HepG2 (cell line): Measurements from ENCODE around the gene SEMA7A. TPM values are rescaled to one million over a fixed set of nuclear protein-coding genes. Genes with fewer than 3 reads are reported as not detected.

ENCODE experiments used
- CEBPG ChIP-seq: IDR thresholded peaks from 2 replicates; pipeline ENCODE4 v1.6.1; 2016
- ESRRA ChIP-seq: sonication (generic); formaldehyde crosslinking; IDR thresholded peaks from 2 replicates; pipeline ENCODE4 v1.5.1; 2020; ENCODE audit warnings: mild to moderate bottlenecking, low read depth, missing genetic modification reagents
- HNF1A ChIP-seq, 2 experiments: sonication (generic) in 1 of 2; formaldehyde crosslinking in 1 of 2; IDR thresholded peaks; 2 replicates each; pipeline versions ENCODE4 v1.4.0 to v1.6.1; 2016 to 2020; ENCODE audit warnings: borderline replicate concordance in 1 of 2, low read depth in 1 of 2, mild to moderate bottlenecking in 1 of 2, missing genetic modification reagents in 1 of 2
- KLF15 ChIP-seq: sonication (generic); formaldehyde crosslinking; IDR thresholded peaks from 2 replicates; pipeline ENCODE4 v1.8.1; 2023; ENCODE audit warnings: borderline replicate concordance, mild to moderate bottlenecking, inconsistent platforms, missing genetic modification reagents, mixed read lengths
- NFAT5 ChIP-seq: sonication (generic); formaldehyde crosslinking; IDR thresholded peaks from 2 replicates; pipeline ENCODE4 v1.4.0; 2020; ENCODE audit warnings: missing genetic modification reagents
- RBM22 ChIP-seq: fragments of 200-400 bp; formaldehyde crosslinking; optimal IDR thresholded peaks from 2 replicates; pipeline ENCODE3; 2017; ENCODE audit warnings: mild to moderate bottlenecking, low read length, moderate library complexity
- RCOR2 ChIP-seq: IDR thresholded peaks from 2 replicates; pipeline ENCODE4 v1.6.1; 2016; ENCODE audit warnings: missing biosample characterization, missing genetic modification reagents
- SALL1 ChIP-seq: sonication (generic); formaldehyde crosslinking; IDR thresholded peaks from 2 replicates; pipeline ENCODE4 v1.8.0; 2022; ENCODE audit warnings: mild to moderate bottlenecking, missing genetic modification reagents
- SMAD3 ChIP-seq: sonication (generic); formaldehyde crosslinking; IDR thresholded peaks from 2 replicates; pipeline ENCODE4 v1.4.0; 2020; ENCODE audit warnings: missing genetic modification reagents
- TP53 ChIP-seq: sonication (generic); formaldehyde crosslinking; conservative IDR thresholded peaks from 2 replicates; pipeline ENCODE4 v1.4.0; 2020; ENCODE audit warnings: missing genetic modification reagents
- TRAFD1 ChIP-seq: sonication (generic); formaldehyde crosslinking; IDR thresholded peaks from 2 replicates; pipeline ENCODE4 v1.5.1; 2020; ENCODE audit warnings: missing genetic modification reagents, mild to moderate bottlenecking, borderline replicate concordance
- TSC22D2 ChIP-seq: sonication (generic); formaldehyde crosslinking; IDR thresholded peaks from 2 replicates; pipeline ENCODE4 v1.5.1; 2020; ENCODE audit warnings: missing genetic modification reagents, mild to moderate bottlenecking, borderline replicate concordance
- ZNF12 ChIP-seq: sonication (generic); formaldehyde crosslinking; IDR thresholded peaks from 2 replicates; pipeline ENCODE4 v1.5.0; 2020; ENCODE audit warnings: missing genetic modification reagents
- ZNF224 ChIP-seq: sonication (generic); formaldehyde crosslinking; IDR thresholded peaks from 2 replicates; pipeline ENCODE4 v1.5.0; 2020; ENCODE audit warnings: mild to moderate bottlenecking, missing genetic modification reagents
- ZNF468 ChIP-seq: sonication (generic); formaldehyde crosslinking; IDR thresholded peaks from 2 replicates; pipeline ENCODE4 v1.8.0; 2022; ENCODE audit warnings: mild to moderate bottlenecking, moderate library complexity, missing genetic modification reagents
- ZNF7 ChIP-seq: IDR thresholded peaks from 2 replicates; pipeline ENCODE4 v1.6.1; 2016; ENCODE audit warnings: missing biosample characterization, missing genetic modification reagents
- polyA plus RNA-seq, 8 experiments: library from polyadenylated mRNA; depleted of rRNA in 3 of 8; stranded (reverse) in 7 of 8; unstranded in 1 of 8; fragments of >200 nt; fragmentation: Illumina TruSeq in 4 of 8; extraction: Trizol in 4 of 8; gene quantifications; 2 replicates each; pipeline versions ENCODE4 v1.2.1 to v1.2.3, GENCODE V29; 2011 to 2016; ENCODE audit warnings: low read depth in 4 of 8, missing spikeins in 1 of 8, mixed read lengths in 1 of 8; ENCODE audit not compliant: insufficient read depth in 1 of 8
- total RNA-seq, 5 experiments: library from RNA; depleted of rRNA; stranded (reverse); fragments of >200 nt; fragmentation: Illumina TruSeq; extraction: Trizol; gene quantifications; 2 replicates each; pipeline ENCODE4 v1.2.3, GENCODE V29; 2016; ENCODE audit warnings: low read depth in 1 of 5

The SEMA7A gene
- total and polyA plus RNA-seq, 2 of the 13 experiments (the other 11 are each of a cell fraction or from before 2014, with no cell fraction given) = 9.0 to 15.8 TPM

GRCh38 chr15:74421302-74422245 lies 12.2 kb downstream of the SEMA7A start (continued):
- no peak for TF ChIP-seq HNF1A (IDR thresholded peaks at IDR 0.05; ENCODE audit: low read depth)
- TF ChIP-seq HNF1A (CRISPR knock-in tag; IDR thresholded peaks at IDR 0.05; ENCODE audit: borderline replicate concordance) = peak; percentile 47; the same call in 1 of the 2 replicates
- TF ChIP-seq RBM22 = peak; percentile 85
- TF ChIP-seq RCOR2 (CRISPR knock-in tag) = peak; percentile 72; the same call in 1 of the 2 replicates
- TF ChIP-seq ZNF7 (CRISPR knock-in tag) = no peak
- TF ChIP-seq SMAD3 (CRISPR knock-in tag) = no peak
- TF ChIP-seq ZNF224 (CRISPR knock-in tag) = no peak
- TF ChIP-seq TSC22D2 (CRISPR knock-in tag) = 0 out of 2 replicates have a peak, but pooled peaks have one; percentile 45
- no peak; the same call in 1 of the 2 replicates for TF ChIP-seq ZNF12 (CRISPR knock-in tag)
- TF ChIP-seq NFAT5 (CRISPR knock-in tag) = no peak
- TF ChIP-seq SALL1 (CRISPR knock-in tag) = peak; percentile 41
- TF ChIP-seq TP53 (CRISPR knock-in tag) = 0 out of 2 replicates have a peak, but pooled peaks have one; percentile 28
- TF ChIP-seq CEBPG (CRISPR knock-in tag) = peak; percentile 6; the same call in 1 of the 2 replicates
- no peak for TF ChIP-seq KLF15 (CRISPR knock-in tag)
- peak; percentile 37; the same call in 1 of the 2 replicates for TF ChIP-seq ESRRA (CRISPR knock-in tag)
- no peak for TF ChIP-seq TRAFD1
- 0 out of 2 replicates have a peak, but pooled peaks have one; percentile 60 for TF ChIP-seq ZNF468 (CRISPR knock-in tag)
